Subcutaneous adipose tissue (tissue), 4 donors: ENCODE measurements around the gene ATP6V1A. TPM values are rescaled to one million over a fixed set of nuclear protein-coding genes. Genes with fewer than 3 reads are reported as not detected.

ENCODE experiments used
- CTCF ChIP-seq: fragments of 450-650 bp; IDR thresholded peaks from one replicate; pipeline ENCODE4 v1.5.1; 2016; ENCODE audit warnings: low read depth, mild to moderate bottlenecking, control low read depth, antibody characterized with exemption, moderate library complexity
- total RNA-seq, 4 donors: library from RNA; depleted of rRNA; stranded (reverse); fragments of >200 nt; gene quantifications; one replicate each; pipeline ENCODE4 v1.1.0, GENCODE V29; 2016

ATP6V1A gene
- total RNA-seq, 4 donors from 2014 or later = 36.5 to 81.6 (median 52.6) TPM

- TF ChIP-seq CTCF = no peak
These were observed 29.5 kb upstream of the ATP6V1A start for GRCh38 chr3:113717308-113717707.

- TF ChIP-seq CTCF = no peak
These were observed 29.0 kb upstream of the ATP6V1A start for GRCh38 chr3:113717818-113718217.

- TF ChIP-seq CTCF = no peak
These were observed 27.5 kb upstream of the ATP6V1A start for GRCh38 chr3:113719294-113719693.

- TF ChIP-seq CTCF = no peak
These were observed 27.1 kb upstream of the ATP6V1A start for GRCh38 chr3:113719758-113720157.

GRCh38 chr3:113721636-113722035 is 25.2 kb upstream of the ATP6V1A start:
- TF ChIP-seq CTCF = no peak

- no peak for TF ChIP-seq CTCF
These were observed 18.2 kb upstream of the ATP6V1A start for GRCh38 chr3:113728661-113729060.

- TF ChIP-seq CTCF = no peak
These were observed 16.3 kb upstream of the ATP6V1A start for GRCh38 chr3:113730550-113730949.
